ENCODE data around the gene ADAP1. TPM values are rescaled to one million over a fixed set of nuclear protein-coding genes. Genes with fewer than 3 reads are reported as not detected.
A peak's percentile ranks its signal among the peaks of the same experiment; 100 is the strongest.

ADAP1 gene
- total RNA-seq, 1 donor from 2014 or later, result 26.9 TPM

GRCh38 chr7:883055-884021 is 71.1 kb downstream of the ADAP1 start:
- DNase-seq (ENCODE audit: low read depth) (no peak), FAIRE-seq (no peak)
- H3K27me3 ChIP-seq (ENCODE audit: control insufficient read depth, insufficient read depth, low read length), result no peaks in the 10 kb centered on the region
- H3K36me3 ChIP-seq (ENCODE audit: control insufficient read depth, insufficient read depth, low read length), result peaks cover 28% of the 10 kb centered on the region
- TF ChIP-seq CTCF (IDR thresholded peaks at IDR 0.05; ENCODE audit: insufficient read depth, low read length, severe bottlenecking), result peak; percentile 13
- H3K4me3 ChIP-seq (ENCODE audit: low read depth, low read length), result no peak overlapping the region

- no peak for DNase-seq (ENCODE audit: low read depth)
- H3K36me3 ChIP-seq (ENCODE audit: control insufficient read depth, insufficient read depth, low read length), result peaks cover 20% of the 10 kb centered on the region
- no peak for FAIRE-seq
Observed at GRCh38 chr7:882336-883035, 72.0 kb downstream of the ADAP1 start.

GRCh38 chr7:881441-882234 is 72.8 kb downstream of the ADAP1 start:
- Histone ChIP-seq H3K4me3 (ENCODE audit: low read depth, low read length) (no peak overlapping the region), H3K36me3 (ENCODE audit: control insufficient read depth, insufficient read depth, low read length) (peaks cover 12% of the 10 kb centered on the region), H3K27me3 (ENCODE audit: control insufficient read depth, insufficient read depth, low read length) (no peaks in the 10 kb centered on the region)
- DNase-seq (ENCODE audit: low read depth), result no peak
- TF ChIP-seq CTCF (IDR thresholded peaks at IDR 0.05; ENCODE audit: insufficient read depth, low read length, severe bottlenecking), result no peak
- FAIRE-seq, result peak; percentile 55

More at GRCh38 chr7:882336-883035, 72.0 kb downstream of the ADAP1 start:
- TF ChIP-seq CTCF (IDR thresholded peaks at IDR 0.05; ENCODE audit: insufficient read depth, low read length, severe bottlenecking), result no peak
- Histone ChIP-seq H3K27me3 (ENCODE audit: control insufficient read depth, insufficient read depth, low read length) (no peaks in the 10 kb centered on the region), H3K4me3 (ENCODE audit: low read depth, low read length) (no peak overlapping the region)

DNA sequence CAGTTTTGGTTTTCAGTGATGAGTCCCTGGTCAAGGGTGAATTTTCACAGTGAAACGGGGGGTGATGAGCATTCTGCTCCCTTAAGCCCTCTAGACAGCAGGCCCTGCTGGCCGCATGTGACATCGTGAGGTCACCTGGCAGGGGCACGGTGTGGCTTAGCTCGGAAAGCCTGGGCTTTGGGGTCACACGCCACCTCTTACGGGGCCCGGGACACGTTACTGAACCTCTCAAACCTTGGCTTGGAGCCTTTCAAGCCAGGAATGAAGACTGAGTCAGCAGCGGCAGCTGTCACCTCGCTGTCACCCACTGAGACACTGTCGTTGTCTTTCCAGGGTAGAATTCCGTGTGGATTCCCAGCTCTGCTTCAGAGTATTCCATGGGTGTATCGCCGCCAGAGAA is 74.0 kb downstream of the ADAP1 start:
- no peak for DNase-seq (ENCODE audit: low read depth)
- peaks cover 7% of the 10 kb centered on the region for H3K36me3 ChIP-seq (ENCODE audit: control insufficient read depth, insufficient read depth, low read length)
- H3K4me3 ChIP-seq (ENCODE audit: low read depth, low read length), result no peak overlapping the region
- no peaks in the 10 kb centered on the region for H3K27me3 ChIP-seq (ENCODE audit: control insufficient read depth, insufficient read depth, low read length)
- TF ChIP-seq CTCF (IDR thresholded peaks at IDR 0.05; ENCODE audit: insufficient read depth, low read length, severe bottlenecking), result no peak
- FAIRE-seq, result no peak

- Histone ChIP-seq H3K36me3 (ENCODE audit: control insufficient read depth, insufficient read depth, low read length) (peaks cover 9% of the 10 kb centered on the region), H3K27me3 (ENCODE audit: control insufficient read depth, insufficient read depth, low read length) (no peaks in the 10 kb centered on the region), H3K4me3 (ENCODE audit: low read depth, low read length) (no peak overlapping the region)
- no peak for TF ChIP-seq CTCF (IDR thresholded peaks at IDR 0.05; ENCODE audit: insufficient read depth, low read length, severe bottlenecking)
- no peak for FAIRE-seq
- DNase-seq (ENCODE audit: low read depth), result no peak
Observed at GRCh38 chr7:879706-880105, 74.8 kb downstream of the ADAP1 start.
